HS-5 (cell line): ENCODE results near the gene CCER1.
"Not testable (repeated sequence)": the region's sequence is repeated elsewhere in the genome, so short reads cannot be mapped to it uniquely, and the experiment has no call there.

ENCODE experiments used
- DNase-seq: peaks from one replicate; pipeline ENCODE4 v3.0.0-alpha.2; 2012; ENCODE audit warnings: low read depth

The CCER1 gene

GRCh38 chr12:90954921-90955320 lies at the start of gene CCER1:
Gene CCER1 (minus strand): TSS chr12:90955176. CDS start chr12:90954742, 434 bp downstream.
- DNase-seq: no peak

GRCh38 chr12:91003737-91004136 lies 48.8 kb upstream of the CCER1 start:
- no peak for DNase-seq

GRCh38 chr12:91001306-91001705 lies 46.3 kb upstream of the CCER1 start:
- DNase-seq: no peak

- DNase-seq: peak; percentile 50
Observed at GRCh38 chr12:90999966-91000365, 45.0 kb upstream of the CCER1 start.

GRCh38 chr12:90999527-90999926 lies 44.6 kb upstream of the CCER1 start:
- DNase-seq: peak; percentile 26

- DNase-seq: no peak
Observed at GRCh38 chr12:90995010-90995409, 40.0 kb upstream of the CCER1 start.

GRCh38 chr12:90991952-90992465 lies 37.0 kb upstream of the CCER1 start:
- DNase-seq: no peak

GRCh38 chr12:90990611-90991010 lies 35.6 kb upstream of the CCER1 start:
- no peak for DNase-seq

GRCh38 chr12:90989686-90990111 lies 34.7 kb upstream of the CCER1 start:
- no peak for DNase-seq

- no peak for DNase-seq
Observed at GRCh38 chr12:90987520-90987919, 32.5 kb upstream of the CCER1 start.

GRCh38 chr12:90987101-90987500 lies 32.1 kb upstream of the CCER1 start:
- DNase-seq: no peak

GRCh38 chr12:90985331-90985730 lies 30.4 kb upstream of the CCER1 start:
- not testable (repeated sequence) for DNase-seq

- no peak for DNase-seq
Observed at GRCh38 chr12:90984114-90984513, 29.1 kb upstream of the CCER1 start.

- DNase-seq: no peak
Observed at GRCh38 chr12:90982170-90982569, 27.2 kb upstream of the CCER1 start.

GRCh38 chr12:90979951-90980350 lies 25.0 kb upstream of the CCER1 start:
- no peak for DNase-seq

GRCh38 chr12:90979019-90979418 lies 24.0 kb upstream of the CCER1 start:
- no peak for DNase-seq

GRCh38 chr12:90978117-90978770 lies 23.3 kb upstream of the CCER1 start:
- DNase-seq: no peak

- no peak for DNase-seq
Observed at GRCh38 chr12:90977224-90977623, 22.2 kb upstream of the CCER1 start.

GRCh38 chr12:90974286-90974685 lies 19.3 kb upstream of the CCER1 start:
- peak; percentile 49 for DNase-seq

- DNase-seq: no peak
Observed at GRCh38 chr12:90972226-90972625, 17.2 kb upstream of the CCER1 start.

GRCh38 chr12:90970911-90971310 lies 15.9 kb upstream of the CCER1 start:
- DNase-seq: no peak

- DNase-seq: no peak
Observed at GRCh38 chr12:90970471-90970870, 15.5 kb upstream of the CCER1 start.

GRCh38 chr12:90969851-90970250 lies 14.9 kb upstream of the CCER1 start:
- no peak for DNase-seq

- no peak for DNase-seq
Observed at GRCh38 chr12:90969346-90969745, 14.4 kb upstream of the CCER1 start.
